AG04450 (cell line): ENCODE results near the gene SLC4A5. TPM values are rescaled to one million over a fixed set of nuclear protein-coding genes. Genes with fewer than 3 reads are reported as not detected.
"Not testable (repeated sequence)": the region's sequence is repeated elsewhere in the genome, so short reads cannot be mapped to it uniquely, and the experiment has no call there.

ENCODE experiments used
- CTCF ChIA-PET: fragments of 300-600, 350-600 bp; formaldehyde crosslinking; extraction: SDS; loops from one replicate; lab custom pipeline; 2022; ENCODE audit warnings: antibody characterized with exemption, inconsistent platforms; lab: Charles Lee
- POLR2A ChIA-PET: fragments of 350-600 bp; formaldehyde crosslinking; extraction: SDS; loops from one replicate; lab custom pipeline; 2021; ENCODE audit warnings: antibody characterized with exemption, inconsistent platforms; lab: Yijun Ruan, JAX
- DNase-seq: peaks from one replicate; pipeline ENCODE4 v3.0.0-alpha.2; 2011; ENCODE audit warnings: low read depth, low spot score
- H3K27ac ChIP-seq: one replicate; pipeline ENCODE4 v1.5.1; 2012; ENCODE audit warnings: low read depth, low read length, control low read depth
- H3K27me3 ChIP-seq: one replicate; pipeline ENCODE4 v1.6.0; 2012; ENCODE audit warnings: low read length; ENCODE audit not compliant: control insufficient read depth, insufficient read depth
- H3K4me3 ChIP-seq: 2 replicates; pipeline ENCODE4 v1.5.1; 2011; ENCODE audit warnings: mild to moderate bottlenecking, low read depth, low read length, control low read depth
- H3K9me3 ChIP-seq: 2 replicates; pipeline ENCODE4 v1.5.1; 2012; ENCODE audit warnings: low read length; ENCODE audit not compliant: control insufficient read depth, insufficient read depth
- CTCF ChIP-seq: IDR thresholded peaks from 2 replicates; pipeline ENCODE4 v1.5.1; 2011; ENCODE audit warnings: low read depth, low read length, control low read depth, inconsistent platforms
- polyA plus RNA-seq: library from polyadenylated mRNA; depleted of rRNA; stranded (reverse); fragments of >200 nt; gene quantifications from 2 replicates; pipeline ENCODE4 v1.2.3, GENCODE V29; 2011

SLC4A5 gene
- polyA plus RNA-seq, 1 experiment: 0.15 TPM

GRCh38 chr2:74232426-74232825, 110.8 kb downstream of the SLC4A5 start:
- no peaks in the 10 kb centered on the region for H3K9me3 ChIP-seq
- no peak overlapping the region for H3K27ac ChIP-seq
- CTCF ChIA-PET: no interaction called here
- TF ChIP-seq CTCF: no peak
- POLR2A ChIA-PET: no interaction called here
- DNase-seq: no peak
- no peak overlapping the region for H3K4me3 ChIP-seq
- H3K27me3 ChIP-seq: peaks cover 12% of the 10 kb centered on the region

GRCh38 chr2:74229865-74230264, 113.4 kb downstream of the SLC4A5 start:
- CTCF ChIA-PET, H3K27ac ChIP-seq, DNase-seq, H3K9me3 ChIP-seq, H3K4me3 ChIP-seq: not testable (repeated sequence)
- peaks cover 19% of the 10 kb centered on the region for H3K27me3 ChIP-seq
- POLR2A ChIA-PET: interaction anchor here (0.7 kb wide), 1 partner anchor 386 kb away, joined by 7 read pairs; no protein-coding TSS in a partner anchor

- no peaks in the 10 kb centered on the region for H3K9me3 ChIP-seq
- H3K27ac ChIP-seq: no peak overlapping the region
- CTCF ChIA-PET: no interaction called here
- POLR2A ChIA-PET: no interaction called here
- no peak overlapping the region for H3K4me3 ChIP-seq
- no peak for TF ChIP-seq CTCF
- no peak for DNase-seq
- peaks cover 12% of the 10 kb centered on the region for H3K27me3 ChIP-seq
Measured at GRCh38 chr2:74228772-74229171, 114.4 kb downstream of the SLC4A5 start.

GRCh38 chr2:74227646-74228045, 115.6 kb downstream of the SLC4A5 start:
- no peak for TF ChIP-seq CTCF
- ChIA-PET POLR2A (no interaction called here), CTCF (interaction anchor here (0.5 kb wide), 1 partner anchor 99 kb away, joined by 3 read pairs; no protein-coding TSS in a partner anchor)
- Histone ChIP-seq H3K4me3 (no peak overlapping the region), H3K27me3 (peaks cover 11% of the 10 kb centered on the region), H3K9me3 (no peaks in the 10 kb centered on the region), H3K27ac (no peak overlapping the region)
- DNase-seq: no peak

GRCh38 chr2:74226648-74227213, 116.5 kb downstream of the SLC4A5 start:
- CTCF ChIA-PET: interaction anchor here (0.6 kb wide), 1 partner anchor 108 kb away, joined by 4 read pairs; no protein-coding TSS in a partner anchor
- Histone ChIP-seq H3K27me3 (peaks cover 6% of the 10 kb centered on the region), H3K9me3 (no peaks in the 10 kb centered on the region), H3K27ac (no peak overlapping the region), H3K4me3 (no peak overlapping the region)
- POLR2A ChIA-PET: no interaction called here
- no peak for TF ChIP-seq CTCF
- DNase-seq: no peak
